GM18505 (cell line): ENCODE data around the gene EPB41L4B.
"Not testable (repeated sequence)": the region's sequence is repeated elsewhere in the genome, so short reads cannot be mapped to it uniquely, and the experiment has no call there.

Source experiments
- ATAC-seq: cut with Tn5 transposase; IDR thresholded peaks from one replicate; pipeline ENCODE4 v1.9.1; 2021; ENCODE audit not compliant: unreplicated experiment
- POLR2A ChIP-seq: IDR thresholded peaks from 4 replicates; pipeline ENCODE4 v1.6.1; 2011; ENCODE audit warnings: borderline replicate concordance; ENCODE audit not compliant: insufficient read depth, insufficient read length; ENCODE audit errors: extremely low read depth

Gene EPB41L4B

GRCh38 chr9:109299891-109300290, 21.0 kb downstream of the EPB41L4B start:
- no peak for TF ChIP-seq POLR2A
- no peak for ATAC-seq

- no peak for ATAC-seq
- TF ChIP-seq POLR2A, result no peak
Measured at GRCh38 chr9:109297899-109298298, 23.0 kb downstream of the EPB41L4B start.

GRCh38 chr9:109295221-109296130, 25.4 kb downstream of the EPB41L4B start:
- no peak for TF ChIP-seq POLR2A
- no peak for ATAC-seq

GRCh38 chr9:109290385-109290784, 30.5 kb downstream of the EPB41L4B start:
- ATAC-seq, result no peak
- no peak for TF ChIP-seq POLR2A

GRCh38 chr9:109289931-109290330, 30.9 kb downstream of the EPB41L4B start:
- no peak for ATAC-seq

GRCh38 chr9:109289186-109289585, 31.7 kb downstream of the EPB41L4B start:
- TF ChIP-seq POLR2A, result no peak
- no peak for ATAC-seq

More at GRCh38 chr9:109289931-109290330, 30.9 kb downstream of the EPB41L4B start:
- TF ChIP-seq POLR2A, result no peak

- TF ChIP-seq POLR2A, result no peak
- ATAC-seq, result no peak
Measured at GRCh38 chr9:109286981-109287380, 33.9 kb downstream of the EPB41L4B start.

- ATAC-seq, result no peak
Measured at GRCh38 chr9:109286571-109286977, 34.3 kb downstream of the EPB41L4B start.

GRCh38 chr9:109283672-109284071, 37.2 kb downstream of the EPB41L4B start:
- ATAC-seq, result not testable (repeated sequence)

More at GRCh38 chr9:109286571-109286977, 34.3 kb downstream of the EPB41L4B start:
- TF ChIP-seq POLR2A, result no peak

GRCh38 chr9:109283012-109283411, 37.8 kb downstream of the EPB41L4B start:
- TF ChIP-seq POLR2A, result no peak
- ATAC-seq, result no peak

GRCh38 chr9:109282302-109282701, 38.6 kb downstream of the EPB41L4B start:
- no peak for TF ChIP-seq POLR2A

GRCh38 chr9:109281518-109281917, 39.3 kb downstream of the EPB41L4B start:
- TF ChIP-seq POLR2A, result no peak
- no peak for ATAC-seq

More at GRCh38 chr9:109282302-109282701, 38.6 kb downstream of the EPB41L4B start:
- ATAC-seq, result no peak

GRCh38 chr9:109278848-109279247, 42.0 kb downstream of the EPB41L4B start:
- TF ChIP-seq POLR2A, result no peak
- no peak for ATAC-seq

GRCh38 chr9:109278216-109278615, 42.6 kb downstream of the EPB41L4B start:
- no peak for TF ChIP-seq POLR2A
- ATAC-seq, result no peak

GRCh38 chr9:109277451-109277850, 43.4 kb downstream of the EPB41L4B start:
- no peak for TF ChIP-seq POLR2A
- no peak for ATAC-seq
